Glutamatergic neuron (in vitro differentiated cells): ENCODE data around the gene LTB. TPM values are rescaled to one million over a fixed set of nuclear protein-coding genes. Genes with fewer than 3 reads are reported as not detected.

Source experiments
- DNase-seq: peaks from one replicate; pipeline ENCODE4 v3.0.0; 2022
- H3K27ac Mint-ChIP-seq: one replicate; pipeline ENCODE4 v1.8.0; 2020; ENCODE audit warnings: mild to moderate bottlenecking, mixed read lengths, inconsistent platforms; ENCODE audit not compliant: unreplicated experiment
- H3K27me3 Mint-ChIP-seq: one replicate; pipeline ENCODE4 v1.8.0; 2020; ENCODE audit warnings: mild to moderate bottlenecking, moderate library complexity, mixed read lengths, inconsistent platforms; ENCODE audit not compliant: unreplicated experiment
- H3K36me3 Mint-ChIP-seq: one replicate; pipeline ENCODE4 v1.8.0; 2020; ENCODE audit warnings: mild to moderate bottlenecking, mixed read lengths, inconsistent platforms; ENCODE audit not compliant: unreplicated experiment
- H3K4me1 Mint-ChIP-seq: one replicate; pipeline ENCODE4 v1.8.0; 2020; ENCODE audit warnings: mild to moderate bottlenecking, low read depth, mixed read lengths, inconsistent platforms; ENCODE audit not compliant: unreplicated experiment
- H3K4me3 Mint-ChIP-seq: one replicate; pipeline ENCODE4 v1.8.0; 2020; ENCODE audit warnings: mild to moderate bottlenecking, mixed read lengths, inconsistent platforms; ENCODE audit not compliant: unreplicated experiment
- H3K9me3 Mint-ChIP-seq: one replicate; pipeline ENCODE4 v1.8.0; 2020; ENCODE audit warnings: mild to moderate bottlenecking, moderate library complexity, mixed read lengths, inconsistent platforms; ENCODE audit not compliant: unreplicated experiment
- total RNA-seq: library from RNA; stranded (reverse); fragmentation: NEBNext Ultra II Directional; extraction: Animal tissue kit (Norgen Biotek cat#: 25700); gene quantifications from one replicate; pipeline ENCODE4 v1.2.1, GENCODE V29; 2021; ENCODE audit not compliant: unreplicated experiment
- TF ChIP-seq, protein P1 (sequence below): fragments of 200-600 bp; sonication (generic); IDR thresholded peaks from one replicate; pipeline ENCODE4 v1.5.0; 2021; ENCODE audit not compliant: partially characterized antibody, unreplicated experiment

LTB gene
- total RNA-seq, 1 donor from 2014 or later, result not detected

DNA sequence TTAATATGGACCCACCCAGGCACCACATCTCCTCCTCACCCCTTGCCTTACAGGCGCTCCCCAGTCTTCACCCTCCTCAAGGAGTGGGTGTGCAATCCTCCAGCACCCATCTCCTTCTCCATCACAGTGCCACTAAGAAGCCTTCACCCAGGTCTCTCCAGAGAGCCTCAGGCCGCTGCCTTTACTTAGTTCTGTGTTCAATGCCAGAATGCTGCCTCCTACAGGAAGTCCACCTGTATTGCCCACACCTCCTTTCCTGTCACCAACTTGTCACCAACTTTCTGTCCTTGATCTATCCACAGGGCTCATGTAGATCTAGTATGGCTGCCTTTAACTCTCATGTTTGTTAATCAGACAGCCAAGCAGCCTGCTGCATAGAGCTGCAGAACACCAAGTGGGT, 3.3 kb upstream of the LTB start:
- DNase-seq, result no peak
- TF ChIP-seq, protein P1, sequence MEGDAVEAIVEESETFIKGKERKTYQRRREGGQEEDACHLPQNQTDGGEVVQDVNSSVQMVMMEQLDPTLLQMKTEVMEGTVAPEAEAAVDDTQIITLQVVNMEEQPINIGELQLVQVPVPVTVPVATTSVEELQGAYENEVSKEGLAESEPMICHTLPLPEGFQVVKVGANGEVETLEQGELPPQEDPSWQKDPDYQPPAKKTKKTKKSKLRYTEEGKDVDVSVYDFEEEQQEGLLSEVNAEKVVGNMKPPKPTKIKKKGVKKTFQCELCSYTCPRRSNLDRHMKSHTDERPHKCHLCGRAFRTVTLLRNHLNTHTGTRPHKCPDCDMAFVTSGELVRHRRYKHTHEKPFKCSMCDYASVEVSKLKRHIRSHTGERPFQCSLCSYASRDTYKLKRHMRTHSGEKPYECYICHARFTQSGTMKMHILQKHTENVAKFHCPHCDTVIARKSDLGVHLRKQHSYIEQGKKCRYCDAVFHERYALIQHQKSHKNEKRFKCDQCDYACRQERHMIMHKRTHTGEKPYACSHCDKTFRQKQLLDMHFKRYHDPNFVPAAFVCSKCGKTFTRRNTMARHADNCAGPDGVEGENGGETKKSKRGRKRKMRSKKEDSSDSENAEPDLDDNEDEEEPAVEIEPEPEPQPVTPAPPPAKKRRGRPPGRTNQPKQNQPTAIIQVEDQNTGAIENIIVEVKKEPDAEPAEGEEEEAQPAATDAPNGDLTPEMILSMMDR, result peak; percentile 29
- Mint-ChIP-seq H3K9me3 (peaks cover 5% of the 10 kb centered on the region), H3K27me3 (peaks cover 6% of the 10 kb centered on the region), H3K4me1 (peaks cover 11% of the 10 kb centered on the region), H3K4me3 (no peak overlapping the region), H3K27ac (no peak overlapping the region), H3K36me3 (no peaks in the 10 kb centered on the region)

DNA sequence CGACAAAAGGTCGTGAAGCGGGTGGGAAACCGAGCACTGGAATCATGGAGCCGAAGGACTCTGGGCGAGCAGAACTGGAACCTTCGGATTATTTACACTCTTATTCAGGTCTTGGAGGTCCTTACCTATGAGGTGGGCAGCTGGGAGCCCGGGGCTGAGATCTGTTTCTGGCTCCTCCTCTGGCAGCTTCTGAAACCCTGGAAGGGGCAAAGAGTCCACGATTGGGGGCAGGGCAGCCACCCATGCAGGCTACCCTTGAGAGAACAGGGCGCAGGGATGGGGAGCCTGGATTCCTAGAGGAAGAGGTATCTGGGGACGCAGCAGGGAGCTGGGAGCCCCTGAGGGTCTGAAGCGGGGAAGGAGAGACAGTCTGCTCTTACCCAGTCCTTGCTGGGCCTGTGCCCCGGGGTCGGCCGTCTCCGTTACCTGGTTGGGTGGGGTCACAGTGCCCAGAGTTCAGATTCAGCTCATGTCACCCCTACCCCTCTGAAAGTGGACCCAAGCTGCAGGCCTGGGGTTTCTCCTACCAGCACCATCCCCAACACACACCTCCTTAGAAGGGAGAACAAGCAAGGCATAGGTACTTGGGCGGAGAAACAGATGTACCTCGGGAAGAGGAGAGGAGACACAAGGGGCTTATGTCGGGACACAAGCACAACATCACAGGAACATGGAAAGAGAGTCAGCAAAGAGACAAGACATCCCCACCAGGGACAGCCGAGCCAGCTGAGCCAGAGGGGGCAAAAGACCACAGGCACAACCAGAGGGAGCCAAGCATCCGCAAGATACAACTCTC, 592 bp downstream of the LTB start:
- H3K27ac Mint-ChIP-seq, result peak overlapping the region; percentile 66
- peak overlapping the region; percentile 93 for H3K4me3 Mint-ChIP-seq
- peak; percentile 19 for DNase-seq
- no peaks in the 10 kb centered on the region for H3K36me3 Mint-ChIP-seq
- peaks cover 2% of the 10 kb centered on the region for H3K4me1 Mint-ChIP-seq
- TF ChIP-seq, protein P1, result no peak
- H3K27me3 Mint-ChIP-seq, result peaks cover 4% of the 10 kb centered on the region
- H3K9me3 Mint-ChIP-seq, result peaks cover 5% of the 10 kb centered on the region

DNA sequence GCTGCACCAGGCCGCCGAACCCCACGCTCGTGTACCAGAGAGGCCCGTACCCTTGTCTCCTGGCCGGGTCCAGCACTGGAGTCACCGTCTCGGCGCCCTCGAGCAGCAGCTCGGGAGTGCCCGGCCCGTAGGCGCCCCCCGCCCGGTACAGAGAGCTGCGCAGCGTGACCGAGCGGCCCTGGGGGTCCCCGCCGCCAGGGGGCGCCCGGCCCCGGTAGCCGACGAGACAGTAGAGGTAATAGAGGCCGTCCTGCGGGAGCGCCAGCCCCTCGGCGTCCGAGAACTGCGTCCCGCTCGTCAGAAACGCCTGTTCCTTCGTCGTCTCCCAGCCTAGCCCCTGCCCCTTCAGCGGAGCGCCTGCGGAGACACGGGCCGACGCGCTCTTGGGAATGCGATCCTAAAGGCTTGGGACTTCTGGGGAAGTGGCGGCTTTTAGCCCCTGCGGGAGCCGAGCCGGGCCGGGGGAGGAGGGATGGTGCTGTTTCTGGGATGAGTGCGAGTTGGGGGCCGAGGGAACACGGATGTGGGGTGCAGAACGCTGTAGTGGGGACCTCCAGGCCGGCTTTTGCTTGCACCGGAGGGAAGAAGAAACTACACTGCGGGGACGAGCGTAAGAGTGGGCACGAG, 1.3 kb downstream of the LTB start:
- peak; percentile 94 for DNase-seq
- peaks cover 4% of the 10 kb centered on the region for H3K27me3 Mint-ChIP-seq
- peak overlapping the region; percentile 66 for H3K27ac Mint-ChIP-seq
- H3K4me1 Mint-ChIP-seq, result peaks cover 5% of the 10 kb centered on the region
- TF ChIP-seq, protein P1, result peak; percentile 99
- H3K36me3 Mint-ChIP-seq, result no peaks in the 10 kb centered on the region
- H3K9me3 Mint-ChIP-seq, result peaks cover 3% of the 10 kb centered on the region
- H3K4me3 Mint-ChIP-seq, result peak overlapping the region; percentile 93

DNA sequence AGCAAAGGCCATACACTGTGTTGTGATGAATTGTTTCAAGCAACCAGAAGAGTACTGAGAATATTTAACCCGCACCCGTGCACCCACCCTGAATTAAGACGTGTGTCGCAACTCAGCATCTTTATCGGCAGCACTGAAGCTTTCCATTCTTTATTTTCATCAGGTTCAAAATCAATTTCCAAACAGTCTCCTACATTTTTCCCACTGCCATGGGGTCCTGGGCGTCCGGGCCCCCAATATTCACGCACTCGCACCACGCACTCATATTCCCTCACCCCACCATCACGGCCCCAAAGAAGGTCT, 1.8 kb downstream of the LTB start:
- DNase-seq, result no peak
- Mint-ChIP-seq H3K27ac (no peak overlapping the region), H3K4me1 (peaks cover 5% of the 10 kb centered on the region), H3K4me3 (peak overlapping the region; percentile 64), H3K9me3 (peaks cover 4% of the 10 kb centered on the region), H3K36me3 (no peaks in the 10 kb centered on the region), H3K27me3 (peaks cover 5% of the 10 kb centered on the region)
- TF ChIP-seq, protein P1, result no peak
